ENCODE results near the gene SEC14L5.

SEC14L5 gene

GRCh38 chr16:5002699-5003143 is 44.6 kb downstream of the SEC14L5 start:
- Histone ChIP-seq H3K27me3 (ENCODE audit: control insufficient read depth in 1 of 2, insufficient read depth in 2 of 2, low read length in 2 of 2) (peaks cover 0 to 2% of the 10 kb centered on the region in 2 donors), H3K27ac (ENCODE audit: low read length) (no peak overlapping the region), H3K9ac (ENCODE audit: low read length in 2 of 2) (no peak overlapping the region), H3K36me3 (ENCODE audit: control insufficient read depth in 2 of 2, insufficient read depth in 2 of 2, low read length in 2 of 2) (no peaks in the 10 kb centered on the region), H3K4me1 (ENCODE audit: control insufficient read depth, insufficient read depth, low read length) (no peaks in the 10 kb centered on the region), H3K9me3 (ENCODE audit: control insufficient read depth in 2 of 2, low read length in 2 of 2) (no peaks in the 10 kb centered on the region), H3K4me3 (ENCODE audit: low read length in 2 of 2) (no peak overlapping the region)

- no peak overlapping the region for H3K27ac ChIP-seq (ENCODE audit: low read length)
- H3K36me3 ChIP-seq (ENCODE audit: control insufficient read depth in 2 of 2, insufficient read depth in 2 of 2, low read length in 2 of 2): no peaks in the 10 kb centered on the region
- no peak overlapping the region for H3K4me3 ChIP-seq (ENCODE audit: low read length in 2 of 2)
- H3K9ac ChIP-seq (ENCODE audit: low read length in 2 of 2): no peak overlapping the region
- H3K27me3 ChIP-seq (ENCODE audit: control insufficient read depth in 1 of 2, insufficient read depth in 2 of 2, low read length in 2 of 2): peaks cover 0 to 2% of the 10 kb centered on the region in 2 donors
- no peaks in the 10 kb centered on the region for H3K4me1 ChIP-seq (ENCODE audit: control insufficient read depth, insufficient read depth, low read length)
- no peaks in the 10 kb centered on the region for H3K9me3 ChIP-seq (ENCODE audit: control insufficient read depth in 2 of 2, low read length in 2 of 2)
Measured at GRCh38 chr16:5003211-5003610, 45.1 kb downstream of the SEC14L5 start.

DNA sequence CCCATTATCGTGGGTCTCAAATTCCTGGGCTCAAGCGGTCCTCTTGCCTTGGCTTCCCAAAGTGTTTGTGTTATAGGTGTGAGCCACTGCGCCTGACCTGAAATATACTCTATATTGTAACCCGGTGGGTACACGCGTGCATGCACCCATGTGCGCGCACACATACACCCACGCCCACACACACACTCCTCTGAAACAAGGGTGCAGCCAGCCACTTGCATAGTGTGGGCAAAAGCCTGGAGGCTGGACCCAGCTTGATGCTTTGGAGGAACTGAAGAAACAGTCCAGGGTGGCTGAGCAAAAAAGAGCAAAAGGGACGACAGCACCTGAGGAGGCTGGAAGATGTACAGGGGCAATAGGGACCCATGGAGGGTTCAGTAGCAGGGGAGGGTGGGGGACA is 45.7 kb downstream of the SEC14L5 start:
- Histone ChIP-seq H3K4me3 (ENCODE audit: low read length in 2 of 2) (no peak overlapping the region), H3K9me3 (ENCODE audit: control insufficient read depth in 2 of 2, low read length in 2 of 2) (no peaks in the 10 kb centered on the region), H3K27ac (ENCODE audit: low read length) (no peak overlapping the region), H3K4me1 (ENCODE audit: control insufficient read depth, insufficient read depth, low read length) (no peaks in the 10 kb centered on the region), H3K9ac (ENCODE audit: low read length in 2 of 2) (no peak overlapping the region), H3K27me3 (ENCODE audit: control insufficient read depth in 1 of 2, insufficient read depth in 2 of 2, low read length in 2 of 2) (peaks cover 0 to 2% of the 10 kb centered on the region in 2 donors), H3K36me3 (ENCODE audit: control insufficient read depth in 2 of 2, insufficient read depth in 2 of 2, low read length in 2 of 2) (no peaks in the 10 kb centered on the region)

- no peaks in the 10 kb centered on the region for H3K9me3 ChIP-seq (ENCODE audit: control insufficient read depth in 2 of 2, low read length in 2 of 2)
- H3K9ac ChIP-seq (ENCODE audit: low read length in 2 of 2): no peak overlapping the region
- no peaks in the 10 kb centered on the region for H3K36me3 ChIP-seq (ENCODE audit: control insufficient read depth in 2 of 2, insufficient read depth in 2 of 2, low read length in 2 of 2)
- peaks cover 0 to 2% of the 10 kb centered on the region in 2 donors for H3K27me3 ChIP-seq (ENCODE audit: control insufficient read depth in 1 of 2, insufficient read depth in 2 of 2, low read length in 2 of 2)
- no peaks in the 10 kb centered on the region for H3K4me1 ChIP-seq (ENCODE audit: control insufficient read depth, insufficient read depth, low read length)
- H3K27ac ChIP-seq (ENCODE audit: low read length): no peak overlapping the region
- no peak overlapping the region for H3K4me3 ChIP-seq (ENCODE audit: low read length in 2 of 2)
Measured at GRCh38 chr16:5004311-5004710, 46.2 kb downstream of the SEC14L5 start.

- Histone ChIP-seq H3K36me3 (ENCODE audit: control insufficient read depth in 2 of 2, insufficient read depth in 2 of 2, low read length in 2 of 2) (no peaks in the 10 kb centered on the region), H3K27ac (ENCODE audit: low read length) (no peak overlapping the region), H3K9ac (ENCODE audit: low read length in 2 of 2) (no peak overlapping the region), H3K9me3 (ENCODE audit: control insufficient read depth in 2 of 2, low read length in 2 of 2) (no peaks in the 10 kb centered on the region), H3K4me3 (ENCODE audit: low read length in 2 of 2) (no peak overlapping the region), H3K27me3 (ENCODE audit: control insufficient read depth in 1 of 2, insufficient read depth in 2 of 2, low read length in 2 of 2) (peaks cover 0 to 2% of the 10 kb centered on the region in 2 donors), H3K4me1 (ENCODE audit: control insufficient read depth, insufficient read depth, low read length) (no peaks in the 10 kb centered on the region)
Measured at GRCh38 chr16:5005916-5006315, 47.8 kb downstream of the SEC14L5 start.

DNA sequence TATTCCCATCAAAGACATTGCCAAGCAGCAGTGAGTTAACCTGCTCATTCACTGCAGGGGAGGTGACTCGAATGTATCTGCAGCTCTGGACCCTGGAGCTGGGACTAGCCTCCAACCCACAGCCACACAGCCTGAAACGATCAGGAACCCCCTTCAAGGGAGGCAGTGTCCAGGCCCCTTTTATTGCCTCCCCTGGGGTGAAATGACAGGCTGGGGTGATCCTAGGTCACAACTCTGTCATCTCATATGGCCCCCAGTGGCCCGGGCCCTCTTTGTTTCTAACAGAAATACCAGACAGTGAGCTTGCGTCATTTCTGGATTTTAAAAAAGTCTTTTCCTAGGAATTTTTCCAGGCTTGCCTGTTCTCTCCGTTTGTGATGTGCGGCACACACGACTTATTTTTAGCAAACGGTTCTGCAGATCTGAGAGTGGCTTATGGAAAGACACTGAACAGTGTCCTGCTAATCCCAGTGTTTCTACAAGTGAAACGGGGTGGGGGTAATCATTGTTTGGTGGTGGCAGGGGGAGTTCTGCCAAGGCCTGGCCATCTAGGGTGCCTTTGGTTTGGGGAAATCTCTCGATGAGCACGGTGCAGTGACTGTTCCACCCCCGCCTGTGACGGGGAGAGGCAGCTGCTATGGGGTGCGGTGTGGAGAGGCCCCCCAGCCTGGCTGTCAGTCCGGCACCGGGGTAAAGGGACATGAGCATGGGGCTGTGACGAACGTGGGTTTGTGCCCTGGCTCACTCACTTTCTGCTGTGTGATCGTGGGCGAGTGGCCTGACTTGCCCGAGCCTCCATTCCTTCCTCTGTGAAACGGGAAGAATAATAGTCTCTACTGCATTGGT is 48.4 kb downstream of the SEC14L5 start:
- Histone ChIP-seq H3K27ac (ENCODE audit: low read length) (no peak overlapping the region), H3K4me3 (ENCODE audit: low read length in 2 of 2) (no peak overlapping the region), H3K4me1 (ENCODE audit: control insufficient read depth, insufficient read depth, low read length) (no peaks in the 10 kb centered on the region), H3K27me3 (ENCODE audit: control insufficient read depth in 1 of 2, insufficient read depth in 2 of 2, low read length in 2 of 2) (peaks cover 0 to 2% of the 10 kb centered on the region in 2 donors), H3K9ac (ENCODE audit: low read length in 2 of 2) (no peak overlapping the region), H3K9me3 (ENCODE audit: control insufficient read depth in 2 of 2, low read length in 2 of 2) (no peaks in the 10 kb centered on the region), H3K36me3 (ENCODE audit: control insufficient read depth in 2 of 2, insufficient read depth in 2 of 2, low read length in 2 of 2) (no peaks in the 10 kb centered on the region)

- H3K4me1 ChIP-seq (ENCODE audit: control insufficient read depth, insufficient read depth, low read length): no peaks in the 10 kb centered on the region
- H3K9ac ChIP-seq (ENCODE audit: low read length in 2 of 2): no peak overlapping the region
- peaks cover 0 to 2% of the 10 kb centered on the region in 2 donors for H3K27me3 ChIP-seq (ENCODE audit: control insufficient read depth in 1 of 2, insufficient read depth in 2 of 2, low read length in 2 of 2)
- no peak overlapping the region for H3K27ac ChIP-seq (ENCODE audit: low read length)
- no peaks in the 10 kb centered on the region for H3K9me3 ChIP-seq (ENCODE audit: control insufficient read depth in 2 of 2, low read length in 2 of 2)
- H3K4me3 ChIP-seq (ENCODE audit: low read length in 2 of 2): no peak overlapping the region
- H3K36me3 ChIP-seq (ENCODE audit: control insufficient read depth in 2 of 2, insufficient read depth in 2 of 2, low read length in 2 of 2): no peaks in the 10 kb centered on the region
Measured at GRCh38 chr16:5007256-5007655, 49.1 kb downstream of the SEC14L5 start.

- no peaks in the 10 kb centered on the region for H3K4me1 ChIP-seq (ENCODE audit: control insufficient read depth, insufficient read depth, low read length)
- no peak overlapping the region for H3K9ac ChIP-seq (ENCODE audit: low read length in 2 of 2)
- H3K4me3 ChIP-seq (ENCODE audit: low read length in 2 of 2): no peak overlapping the region
- peaks cover 0 to 2% of the 10 kb centered on the region in 2 donors for H3K27me3 ChIP-seq (ENCODE audit: control insufficient read depth in 1 of 2, insufficient read depth in 2 of 2, low read length in 2 of 2)
- H3K36me3 ChIP-seq (ENCODE audit: control insufficient read depth in 2 of 2, insufficient read depth in 2 of 2, low read length in 2 of 2): no peaks in the 10 kb centered on the region
- no peak overlapping the region for H3K27ac ChIP-seq (ENCODE audit: low read length)
- H3K9me3 ChIP-seq (ENCODE audit: control insufficient read depth in 2 of 2, low read length in 2 of 2): no peaks in the 10 kb centered on the region
Measured at GRCh38 chr16:5008311-5008731, 50.2 kb downstream of the SEC14L5 start.

DNA sequence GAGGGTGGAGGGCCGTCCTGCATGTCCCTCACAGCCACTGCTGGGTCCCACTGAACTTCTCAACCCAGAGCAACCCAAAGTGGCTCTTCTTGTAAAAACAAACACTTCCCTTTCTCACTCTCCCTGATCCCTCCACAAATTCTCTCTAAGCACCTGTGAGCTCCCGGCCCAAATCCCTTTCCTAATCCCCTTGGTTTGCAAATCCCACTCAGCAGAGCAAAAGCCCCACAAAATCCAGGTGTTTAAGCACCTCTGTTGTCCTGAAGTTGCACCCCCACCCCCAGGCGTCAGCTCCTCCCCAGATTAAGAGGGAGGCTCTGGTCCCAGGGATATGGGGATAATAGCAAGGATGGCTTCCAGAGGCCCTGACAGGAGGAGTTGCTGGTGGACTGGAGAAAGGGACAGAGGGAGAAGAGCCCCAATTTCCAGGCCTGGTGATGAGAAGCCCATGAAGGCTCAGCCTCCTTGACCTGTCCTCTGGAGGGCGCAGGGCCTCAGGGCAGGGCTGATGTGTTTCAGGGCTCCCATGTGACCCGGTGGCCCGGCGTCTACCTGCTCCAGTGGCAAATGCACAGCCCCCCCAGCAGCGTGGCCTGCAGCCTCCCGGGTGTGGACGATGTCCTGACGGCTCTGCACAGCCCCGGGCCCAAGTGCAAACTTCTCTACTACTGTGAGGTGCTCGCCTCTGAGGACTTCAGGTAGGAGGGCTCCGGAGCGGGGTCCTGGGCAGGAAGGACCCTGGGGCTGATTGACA is 52.6 kb downstream of the SEC14L5 start:
- Histone ChIP-seq H3K4me1 (ENCODE audit: control insufficient read depth, insufficient read depth, low read length) (no peaks in the 10 kb centered on the region), H3K9ac (ENCODE audit: low read length in 2 of 2) (no peak overlapping the region), H3K27ac (ENCODE audit: low read length) (no peak overlapping the region), H3K9me3 (ENCODE audit: control insufficient read depth in 2 of 2, low read length in 2 of 2) (no peaks in the 10 kb centered on the region), H3K27me3 (ENCODE audit: control insufficient read depth in 1 of 2, insufficient read depth in 2 of 2, low read length in 2 of 2) (no peaks in the 10 kb centered on the region), H3K4me3 (ENCODE audit: low read length in 2 of 2) (no peak overlapping the region), H3K36me3 (ENCODE audit: control insufficient read depth in 2 of 2, insufficient read depth in 2 of 2, low read length in 2 of 2) (no peaks in the 10 kb centered on the region)

GRCh38 chr16:5011637-5012036 is 53.5 kb downstream of the SEC14L5 start:
- no peak overlapping the region for H3K27ac ChIP-seq (ENCODE audit: low read length)
- no peaks in the 10 kb centered on the region for H3K27me3 ChIP-seq (ENCODE audit: control insufficient read depth in 1 of 2, insufficient read depth in 2 of 2, low read length in 2 of 2)
- H3K4me1 ChIP-seq (ENCODE audit: control insufficient read depth, insufficient read depth, low read length): no peaks in the 10 kb centered on the region
- no peaks in the 10 kb centered on the region for H3K9me3 ChIP-seq (ENCODE audit: control insufficient read depth in 2 of 2, low read length in 2 of 2)
- H3K9ac ChIP-seq (ENCODE audit: low read length in 2 of 2): no peak overlapping the region
- no peak overlapping the region for H3K4me3 ChIP-seq (ENCODE audit: low read length in 2 of 2)
- no peaks in the 10 kb centered on the region for H3K36me3 ChIP-seq (ENCODE audit: control insufficient read depth in 2 of 2, insufficient read depth in 2 of 2, low read length in 2 of 2)

DNA sequence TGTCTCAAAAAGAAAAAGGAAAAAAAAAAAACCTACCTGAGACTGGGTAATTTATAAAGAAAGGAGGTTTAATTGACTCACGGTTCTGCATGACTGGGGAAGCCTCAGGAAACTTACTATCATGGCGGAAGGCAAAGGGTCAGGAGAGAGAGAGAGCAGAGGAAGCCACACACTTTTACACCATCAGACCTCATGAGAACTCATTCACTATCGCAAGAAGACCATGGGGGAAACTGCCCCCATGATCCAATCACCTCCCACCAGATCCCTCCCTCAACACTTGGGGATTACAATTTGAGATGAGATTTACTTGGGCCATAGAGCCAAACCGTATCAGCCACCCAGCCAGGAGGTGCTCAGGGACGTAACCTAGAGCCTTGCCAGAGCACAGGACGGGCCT is 54.8 kb downstream of the SEC14L5 start:
- H3K4me1 ChIP-seq (ENCODE audit: control insufficient read depth, insufficient read depth, low read length): no peaks in the 10 kb centered on the region
- H3K9ac ChIP-seq (ENCODE audit: low read length in 2 of 2): no peak overlapping the region
- H3K27ac ChIP-seq (ENCODE audit: low read length): no peak overlapping the region
- no peaks in the 10 kb centered on the region for H3K36me3 ChIP-seq (ENCODE audit: control insufficient read depth in 2 of 2, insufficient read depth in 2 of 2, low read length in 2 of 2)
- H3K4me3 ChIP-seq (ENCODE audit: low read length in 2 of 2): no peak overlapping the region
- no peaks in the 10 kb centered on the region for H3K9me3 ChIP-seq (ENCODE audit: control insufficient read depth in 2 of 2, low read length in 2 of 2)
- H3K27me3 ChIP-seq (ENCODE audit: control insufficient read depth in 1 of 2, insufficient read depth in 2 of 2, low read length in 2 of 2): no peaks in the 10 kb centered on the region
